GM12878 (cell line): Measurements from ENCODE around the gene TC2N. TPM values are rescaled to one million over a fixed set of nuclear protein-coding genes. Genes with fewer than 3 reads are reported as not detected.

Experiments used
- ATAC-seq: fragments of 200-7000 bp; cut with Tn5 transposase; 3 replicates; pipeline ENCODE4 v1.9.1; 2020; ENCODE audit warnings: mild to moderate bottlenecking, moderate library complexity
- BruUV-seq: library from RNA; stranded (reverse); fragments of 400-500 nt; replicated peaks from 2 replicates; lab custom pipeline; 2021; lab: Mats Ljungman, UMichigan
- CTCF ChIA-PET: fragments of 300-600 bp; sonication (Branson Sonifier 250); formaldehyde crosslinking; extraction: SDS; loops from one replicate; lab custom pipeline; 2021; ENCODE audit warnings: inconsistent platforms; lab: Yijun Ruan, JAX
- POLR2A ChIA-PET: fragments of 350-600 bp; formaldehyde crosslinking; extraction: SDS; loops from one replicate; lab custom pipeline; 2021; ENCODE audit warnings: inconsistent platforms; lab: Charles Lee
- RAD21 ChIA-PET: fragments of 300-600 bp; sonication (Branson Sonifier 250); formaldehyde crosslinking; loops from one replicate; lab custom pipeline; 2023; ENCODE audit warnings: antibody characterized with exemption; ENCODE audit not compliant: unreplicated experiment; lab: Charles Lee
- SMC1A ChIA-PET: fragments of 300-600 bp; sonication (Branson Sonifier 250); formaldehyde crosslinking; loops from one replicate; lab custom pipeline; 2023; ENCODE audit not compliant: unreplicated experiment, uncharacterized antibody; lab: Charles Lee
- DNase-seq: peaks from one replicate; pipeline ENCODE4 v3.0.0-alpha.2; 2011; ENCODE audit warnings: low read depth, low spot score
- FAIRE-seq: peaks from 3 replicates; lab custom pipeline; 2011; peaks lifted over from hg19 to GRCh38; lab: Jason Lieb, UNC
- H2AFZ ChIP-seq: 2 replicates; pipeline ENCODE4 v1.6.0; 2011; ENCODE audit warnings: low read depth, low read length, control low read depth; ENCODE audit not compliant: control insufficient read depth
- H3K27ac ChIP-seq: 2 replicates; pipeline ENCODE4 v1.5.1; 2011; ENCODE audit warnings: control low read depth; ENCODE audit not compliant: control insufficient read depth, insufficient read depth
- H3K27me3 ChIP-seq, 2 experiments: replicated peaks in 1 of 2; 2 replicates each; pipeline versions ENCODE4 v1.6.0 to v1.6.1; 2011; ENCODE audit warnings: low read length in 1 of 2; ENCODE audit not compliant: control insufficient read depth in 2 of 2, insufficient read depth in 2 of 2
- H3K36me3 ChIP-seq, 2 experiments: 2 replicates each; pipeline ENCODE4 v1.5.1; 2011; ENCODE audit warnings: low read length in 1 of 2; ENCODE audit not compliant: control insufficient read depth in 2 of 2, insufficient read depth in 2 of 2
- H3K4me1 ChIP-seq: 2 replicates; pipeline ENCODE4 v1.6.1; 2011; ENCODE audit warnings: mild to moderate bottlenecking, low read length, moderate library complexity, mixed read lengths; ENCODE audit not compliant: control insufficient read depth, insufficient read depth
- H3K4me2 ChIP-seq: 2 replicates; pipeline ENCODE4 v1.6.0; 2011; ENCODE audit warnings: control low read depth; ENCODE audit not compliant: control insufficient read depth, insufficient read depth
- H3K4me3 ChIP-seq: fragments of 200-600 bp; sonication (generic); 2 replicates; pipeline ENCODE4 v1.5.1; 2016
- H3K79me2 ChIP-seq: 2 replicates; pipeline ENCODE4 v1.6.0; 2011; ENCODE audit warnings: low read length; ENCODE audit not compliant: control insufficient read depth, insufficient read depth
- H3K9ac ChIP-seq: 2 replicates; pipeline ENCODE4 v1.8.0; 2011; ENCODE audit warnings: low read length, control low read depth, mixed read lengths; ENCODE audit not compliant: control insufficient read depth, insufficient read depth
- H3K9me3 ChIP-seq: replicated peaks from 3 replicates; pipeline ENCODE4 v1.5.1; 2011; ENCODE audit warnings: mild to moderate bottlenecking, low read length; ENCODE audit not compliant: control insufficient read depth, insufficient read depth
- H4K20me1 ChIP-seq: 2 replicates; pipeline ENCODE4 v1.6.0; 2011; ENCODE audit not compliant: control insufficient read depth, insufficient read depth
- BCLAF1 ChIP-seq: fragments of 450-650 bp; IDR thresholded peaks from 2 replicates; pipeline ENCODE4 v1.6.1; 2017; ENCODE audit warnings: antibody characterized with exemption, mild to moderate bottlenecking, moderate library complexity
- CBX3 ChIP-seq: fragments of 200-600 bp; sonication (generic); IDR thresholded peaks from 2 replicates; pipeline ENCODE4 v1.6.1; 2016; ENCODE audit warnings: low read depth, borderline replicate concordance
- NBN ChIP-seq: fragments of 450-650 bp; IDR thresholded peaks from 2 replicates; pipeline ENCODE4 v1.6.1; 2016
- POLR2AphosphoS2 ChIP-seq: IDR thresholded peaks from 2 replicates; pipeline ENCODE4 v1.6.1; 2011; ENCODE audit warnings: low read depth, mild to moderate bottlenecking, low read length, improper control_type of control experiment, moderate library complexity
- USF2 ChIP-seq: IDR thresholded peaks from 2 replicates; pipeline ENCODE4 v1.6.1; 2011; ENCODE audit warnings: low read depth, low read length, improper control_type of control experiment, borderline replicate concordance
- whole genome bisulfite sequencing: methylation state at CpG from one replicate; pipeline ENCODE4 v1.1.6; 2016; ENCODE audit warnings: low lambda C conversion rate; ENCODE audit not compliant: insufficient replicate concordance, insufficient coverage; ENCODE audit errors: missing lambda C conversion rate; 5-methylcytosine and 5-hydroxymethylcytosine counted together
- in situ Hi-C: fragments of 300-500 bp; cut with MboI; formaldehyde crosslinking; loops from 9 replicates; pipeline ENCODE4 v1.14.3; 2018; ENCODE audit warnings: mixed read lengths
- intact Hi-C: fragments of 100-400 bp; cut with micrococcal nuclease; formaldehyde crosslinking; loops from one replicate; pipeline ENCODE4 v1.14.2; 2022; ENCODE audit not compliant: unreplicated experiment
- polyA plus RNA-seq, 11 experiments: library from polyadenylated mRNA; depleted of rRNA in 4 of 11; unstranded in 6 of 11; stranded (reverse) in 5 of 11; fragments of >200 nt; fragmentation: Nextera tagmentation in 4 of 11; fragmentation: Illumina TruSeq in 1 of 11; extraction: Ambion mirVana in 4 of 11; extraction: Trizol in 1 of 11; gene quantifications; 1 replicate in 1 of 11; 2 replicates in 10 of 11; pipeline versions ENCODE4 v1.2.1 to v1.2.3, GENCODE V29; 2011 to 2016; ENCODE audit warnings: inconsistent platforms in 2 of 11, missing spikeins in 2 of 11, low read depth in 1 of 11
- total RNA-seq, 4 experiments: library from RNA; depleted of rRNA in 3 of 4; stranded (reverse); fragments of >200 nt in 3 of 4; fragmentation: Illumina TruSeq in 1 of 4; extraction: Trizol in 1 of 4; gene quantifications; 2 replicates each; pipeline versions ENCODE4 v1.2.1 to v1.2.3, GENCODE V29; 2013 to 2021

Gene TC2N
- total and polyA plus RNA-seq, 10 of the 15 experiments (the other 5 are each of a cell fraction or from before 2014, with no cell fraction given): 0.15 to 1.6 (median 0.35) TPM

- ChIA-PET CTCF (no interaction called here), SMC1A (no interaction called here), POLR2A (no interaction called here)
- 77% methylated on average over 6 of the region's 6 CpGs for WGBS
- Histone ChIP-seq H3K79me2 (no peaks in the 10 kb centered on the region), H4K20me1 (no peaks in the 10 kb centered on the region), H3K36me3 (no peaks in the 10 kb centered on the region), H3K27me3 (no peaks in the 10 kb centered on the region), H3K27ac (no peak overlapping the region), H3K4me2 (peak overlapping the region; percentile 38), H2AFZ (no peak overlapping the region; the same call in 1 of the 2 replicates)
- intact Hi-C loops: no loop called here
- ATAC-seq (no peak), FAIRE-seq (no peak)
- BruUV-seq: no TSS peak
- no peak for TF ChIP-seq BCLAF1
- no peak for TF ChIP-seq CBX3
- no peak for TF ChIP-seq NBN
- no peak for TF ChIP-seq USF2
- no peak for TF ChIP-seq POLR2AphosphoS2
- TF ChIP-seq, all 136 proteins: peak for 0
- DNase-seq: no peak
- H3K4me3 ChIP-seq: no peak overlapping the region
- in situ Hi-C loops: no loop called here
- no peak overlapping the region for H3K9ac ChIP-seq
- H3K4me1 ChIP-seq: peaks cover 12% of the 10 kb centered on the region
- RAD21 ChIA-PET: no interaction called here
- no peaks in the 10 kb centered on the region; the same call in 2 of the 3 replicates for H3K9me3 ChIP-seq
Measured at GRCh38 chr14:91866511-91867295, 633 bp downstream of the TC2N start.
